ENCODE measurements around the gene ZBTB26. TPM values are rescaled to one million over a fixed set of nuclear protein-coding genes. Genes with fewer than 3 reads are reported as not detected.

Gene ZBTB26
- 1.9 and 5.5 TPM in 2 replicates for total RNA-seq

GRCh38 chr9:122931226-122932121 lies at the start of gene ZBTB26:
TSS of gene ZBTB26 (minus strand) at chr9:122931512. CDS start at chr9:122919934, 11,578 bp downstream.

DNA sequence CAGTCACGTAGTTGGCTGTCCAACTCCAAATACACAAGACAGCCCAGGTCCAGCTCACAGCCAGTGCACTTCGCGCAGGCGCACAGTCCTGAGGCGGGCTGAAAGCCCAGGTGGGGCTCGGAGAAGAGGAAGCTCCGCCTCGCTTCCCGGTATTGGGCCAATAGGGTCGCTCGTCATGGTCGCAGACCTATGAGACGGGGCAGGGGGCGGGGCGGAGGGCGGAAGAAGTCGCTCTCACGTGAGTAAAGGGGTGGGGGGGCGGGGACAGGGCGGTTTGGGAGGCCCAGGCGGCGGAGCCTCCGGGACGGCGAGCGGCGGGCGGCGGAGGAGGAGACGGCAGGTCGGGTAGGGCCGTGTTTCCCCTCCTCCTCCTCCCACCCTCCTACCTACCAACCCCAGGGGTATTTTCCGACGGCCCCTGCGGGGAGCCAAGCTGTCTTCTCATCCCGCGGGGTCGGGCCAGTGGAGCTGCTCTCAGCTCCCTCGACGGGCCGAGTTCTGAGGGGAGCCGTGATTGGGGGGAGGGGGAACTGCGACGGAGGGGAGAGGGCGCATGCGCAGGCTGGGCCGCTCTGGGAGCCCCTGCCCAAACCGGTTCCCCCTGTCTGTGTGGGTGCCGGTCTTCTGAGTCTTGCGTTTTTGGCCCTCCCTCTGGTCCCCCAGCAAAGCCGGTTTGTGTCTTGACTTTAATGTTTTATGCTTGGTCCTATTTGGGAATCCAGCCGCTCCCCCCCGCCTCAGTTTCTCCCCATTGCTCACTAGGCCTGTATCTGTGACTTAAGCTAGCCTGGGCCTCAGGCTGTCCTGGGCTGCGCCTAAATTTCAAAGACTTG lies 9.7 kb upstream of the ZBTB26 start, which contains the start of gene RABGAP1:
TSS of gene RABGAP1 (plus strand) at position 272 of the 833 bp plus-strand sequence. CDS start 16,040 bp downstream, outside the sequence.

GRCh38 chr9:122912964-122913673 lies 18.2 kb downstream of the ZBTB26 start, which contains the start of gene ZBTB6:
TSS of gene ZBTB6 (minus strand) at chr9:122913323. CDS start at chr9:122912072, 1,251 bp downstream.

GRCh38 chr9:122904823-122905710 lies 26.2 kb downstream of the ZBTB26 start, which contains the start of gene RC3H2:
TSS of gene RC3H2 (minus strand) at chr9:122905359. CDS start at chr9:122897509, 7,850 bp downstream.

Other genes starting within 250 kb of the ZBTB26 start
- gene OR1L4, start 207.5 kb downstream of the ZBTB26 start, total RNA-seq, result not detected in 2 replicates
- gene OR1L6, start 189.2 kb downstream of the ZBTB26 start, total RNA-seq, result not detected in 2 replicates
- not detected in 2 replicates for gene OR5C1, start 142.6 kb downstream of the ZBTB26 start, total RNA-seq
- not detected in 2 replicates for gene OR1K1, start 131.4 kb downstream of the ZBTB26 start, total RNA-seq
- gene PDCL, start 102.9 kb downstream of the ZBTB26 start, total RNA-seq, result 57.6 and 106 TPM in 2 replicates
- 32.5 and 109 TPM in 2 replicates for gene RC3H2, start 26.2 kb downstream of the ZBTB26 start, total RNA-seq
- gene ZBTB6, start 18.2 kb downstream of the ZBTB26 start, total RNA-seq, result 7.4 and 16.1 TPM in 2 replicates
- gene RABGAP1, start 9.5 kb upstream of the ZBTB26 start, total RNA-seq, result 21.5 and 70.9 TPM in 2 replicates
- gene GPR21, start 102.2 kb upstream of the ZBTB26 start, total RNA-seq, result 0.16 and 3.8 TPM in 2 replicates